ENCODE measurements around the gene GJB5. TPM values are rescaled to one million over a fixed set of nuclear protein-coding genes. Genes with fewer than 3 reads are reported as not detected.

The GJB5 gene
- polyA plus RNA-seq, 1 of the 3 experiments (the other 2 are of a cell fraction): not detected

GRCh38 chr1:34794790-34795180, 39.9 kb downstream of the GJB5 start (continued):
- TF ChIP-seq IRF3 (IDR thresholded peaks at IDR 0.05; ENCODE audit: low read depth, low read length): no peak

- H3K4me3 ChIP-seq (ENCODE audit: low read depth in 2 of 2, low read length in 1 of 2): no peak overlapping the region
- no peaks in the 10 kb centered on the region for H3K27me3 ChIP-seq (ENCODE audit: insufficient read depth)
- no peak overlapping the region for H2AFZ ChIP-seq (ENCODE audit: low read depth)
- WGBS (ENCODE audit: low lambda C conversion rate): 53% methylated on average over 6 of the region's 6 CpGs
- no peaks in the 10 kb centered on the region for H3K79me2 ChIP-seq (ENCODE audit: insufficient read depth)
- CTCF ChIA-PET: interaction anchor here (2.1 to 3.2 kb wide), 2 partner anchors 9 to 57 kb away, joined by 14 to 15 read pairs; no protein-coding TSS in a partner anchor
- no peak for DNase-seq
- no peaks in the 10 kb centered on the region for H3K4me1 ChIP-seq (ENCODE audit: control insufficient read depth in 1 of 2, insufficient read depth in 2 of 2, low read depth in 1 of 2, low read length in 1 of 2)
- TF ChIP-seq CHD2 (IDR thresholded peaks at IDR 0.05; ENCODE audit: low read length, partially characterized antibody) (no peak), RXRA (IDR thresholded peaks at IDR 0.05; ENCODE audit: borderline replicate concordance, low read depth) (no peak), IRF3 (IDR thresholded peaks at IDR 0.05; ENCODE audit: low read depth, low read length) (no peak), MXI1 (IDR thresholded peaks at IDR 0.05; ENCODE audit: low read depth, low read length) (no peak), RCOR1 (IDR thresholded peaks at IDR 0.05; ENCODE audit: low read length) (no peak), ZBTB33 (IDR thresholded peaks at IDR 0.05; ENCODE audit: borderline replicate concordance, low read depth) (no peak), GATA2 (CRISPR knock-in tag; IDR thresholded peaks at IDR 0.05) (no peak), JUND (IDR thresholded peaks at IDR 0.05) (no peak), EP300 (IDR thresholded peaks at IDR 0.05; ENCODE audit: borderline replicate concordance in 1 of 2, low read depth in 1 of 2, low read length in 1 of 2) (no peak), MAX (IDR thresholded peaks at IDR 0.05; ENCODE audit: low read depth) (no peak), NFIC (IDR thresholded peaks at IDR 0.05; ENCODE audit: borderline replicate concordance) (no peak), FOXM1 (IDR thresholded peaks at IDR 0.05; ENCODE audit: low read depth) (no peak)
- H3K9me3 ChIP-seq: no peaks in the 10 kb centered on the region
- POLR2A ChIA-PET: no interaction called here
- H3K36me3 ChIP-seq (replicated peaks in 1 of 2; ENCODE audit: control insufficient read depth in 1 of 2, insufficient read depth in 2 of 2, low read length in 1 of 2): no peaks in the 10 kb centered on the region
- no peak overlapping the region for H3K9ac ChIP-seq
- H3F3A ChIP-seq (replicated peaks; ENCODE audit: insufficient read depth): no peaks in the 10 kb centered on the region
- H4K20me1 ChIP-seq (ENCODE audit: insufficient read depth): no peaks in the 10 kb centered on the region
- no peaks in the 10 kb centered on the region for H3K9me2 ChIP-seq
- no peak overlapping the region for H3K4me2 ChIP-seq
- H3K27ac ChIP-seq (ENCODE audit: low read depth in 2 of 2, low read length in 1 of 2): no peak overlapping the region
Measured at GRCh38 chr1:34795916-34796315, 41.1 kb downstream of the GJB5 start.

Data from SK-N-SH (cell line).